IMR-90 (cell line): Measurements from ENCODE around the gene INSM1.

Experiments used
- BHLHE40 ChIP-seq: fragments of 150-350 bp; IDR thresholded peaks from 2 replicates; pipeline ENCODE4 v1.6.1; 2016; ENCODE audit warnings: mild to moderate bottlenecking, low read depth, low read length
- CEBPB ChIP-seq: IDR thresholded peaks from 2 replicates; pipeline ENCODE4 v1.6.1; 2012; ENCODE audit warnings: low read depth, low read length, improper control_type of control experiment
- MAZ ChIP-seq: IDR thresholded peaks from 2 replicates; pipeline ENCODE4 v1.6.1; 2012; ENCODE audit warnings: low read depth, mild to moderate bottlenecking, low read length, improper control_type of control experiment, moderate library complexity, borderline replicate concordance
- MXI1 ChIP-seq: IDR thresholded peaks from 2 replicates; pipeline ENCODE4 v1.6.1; 2012; ENCODE audit warnings: low read depth, mild to moderate bottlenecking, low read length, moderate library complexity, borderline replicate concordance
- NFE2L2 ChIP-seq: fragments of 150-350 bp; IDR thresholded peaks from 2 replicates; pipeline ENCODE4 v1.6.1; 2016; ENCODE audit warnings: low read depth, mild to moderate bottlenecking, low read length
- POLR2A ChIP-seq: IDR thresholded peaks from 2 replicates; pipeline ENCODE4 v1.6.1; 2012; ENCODE audit warnings: mild to moderate bottlenecking, low read depth, low read length
- RAD21 ChIP-seq: IDR thresholded peaks from 2 replicates; pipeline ENCODE4 v1.6.1; 2012; ENCODE audit warnings: low read length, improper control_type of control experiment
- SMC3 ChIP-seq: fragments of 150-350 bp; IDR thresholded peaks from 2 replicates; pipeline ENCODE4 v1.6.1; 2016; ENCODE audit warnings: low read depth, mild to moderate bottlenecking, antibody characterized with exemption, low read length, moderate library complexity
- USF2 ChIP-seq: fragments of 150-350 bp; IDR thresholded peaks from 2 replicates; pipeline ENCODE4 v1.6.1; 2017; ENCODE audit warnings: mild to moderate bottlenecking, antibody characterized with exemption, low read length, low read depth
- TF ChIP-seq, protein P1 (sequence below): conservative IDR thresholded peaks from 2 replicates; pipeline ENCODE4 v1.5.1; 2012; ENCODE audit warnings: mild to moderate bottlenecking, low read depth, low read length, improper control_type of control experiment

DNA sequence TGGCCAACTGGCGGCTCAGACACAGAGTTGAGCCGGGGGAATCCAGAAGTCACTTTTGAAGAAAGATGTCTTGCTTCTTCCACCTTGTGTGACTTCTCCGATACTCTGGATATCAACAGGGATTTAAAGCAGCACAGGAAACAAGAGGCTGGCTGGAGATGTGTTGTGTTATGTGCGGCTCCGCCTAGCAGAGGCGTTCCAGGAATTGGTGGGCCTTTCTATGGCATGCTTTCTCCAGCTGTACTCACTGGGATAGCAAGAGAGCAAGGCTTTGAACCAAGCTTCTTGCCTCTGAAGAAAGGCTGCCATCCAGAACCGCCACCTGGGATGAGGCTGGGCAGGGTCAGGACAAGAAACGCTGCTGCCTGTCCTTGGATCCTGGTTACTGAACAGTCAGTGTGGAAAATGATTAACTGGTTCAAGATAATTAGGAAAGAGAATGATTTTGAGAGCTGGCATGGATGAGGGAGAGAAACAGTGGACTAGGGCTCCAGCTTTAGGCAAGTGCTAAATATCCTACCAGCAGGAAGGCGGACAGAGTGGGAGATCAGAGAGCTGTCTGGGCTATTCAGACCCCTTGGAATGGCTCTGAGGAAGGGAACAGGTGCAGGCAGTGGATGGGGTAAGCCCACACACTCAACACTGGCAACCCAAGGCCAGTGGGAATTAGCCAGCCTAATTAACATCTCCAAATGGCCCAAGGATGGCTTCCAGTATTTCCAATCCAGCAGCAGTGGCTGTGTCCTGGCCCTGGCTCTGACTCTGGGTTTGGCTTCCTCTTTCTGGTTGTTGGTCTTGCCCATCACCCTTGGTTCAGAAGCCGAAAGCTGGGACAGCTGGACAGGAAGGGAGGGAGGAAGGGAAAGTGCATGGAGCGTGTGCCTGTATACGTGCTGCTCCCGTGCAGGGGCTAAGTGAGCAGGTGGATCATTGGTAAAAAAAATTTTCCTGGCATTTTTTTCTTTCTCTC, 31.9 kb downstream of the INSM1 start:
- TF ChIP-seq, protein P1, sequence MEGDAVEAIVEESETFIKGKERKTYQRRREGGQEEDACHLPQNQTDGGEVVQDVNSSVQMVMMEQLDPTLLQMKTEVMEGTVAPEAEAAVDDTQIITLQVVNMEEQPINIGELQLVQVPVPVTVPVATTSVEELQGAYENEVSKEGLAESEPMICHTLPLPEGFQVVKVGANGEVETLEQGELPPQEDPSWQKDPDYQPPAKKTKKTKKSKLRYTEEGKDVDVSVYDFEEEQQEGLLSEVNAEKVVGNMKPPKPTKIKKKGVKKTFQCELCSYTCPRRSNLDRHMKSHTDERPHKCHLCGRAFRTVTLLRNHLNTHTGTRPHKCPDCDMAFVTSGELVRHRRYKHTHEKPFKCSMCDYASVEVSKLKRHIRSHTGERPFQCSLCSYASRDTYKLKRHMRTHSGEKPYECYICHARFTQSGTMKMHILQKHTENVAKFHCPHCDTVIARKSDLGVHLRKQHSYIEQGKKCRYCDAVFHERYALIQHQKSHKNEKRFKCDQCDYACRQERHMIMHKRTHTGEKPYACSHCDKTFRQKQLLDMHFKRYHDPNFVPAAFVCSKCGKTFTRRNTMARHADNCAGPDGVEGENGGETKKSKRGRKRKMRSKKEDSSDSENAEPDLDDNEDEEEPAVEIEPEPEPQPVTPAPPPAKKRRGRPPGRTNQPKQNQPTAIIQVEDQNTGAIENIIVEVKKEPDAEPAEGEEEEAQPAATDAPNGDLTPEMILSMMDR: no peak
- no peak for TF ChIP-seq SMC3
- TF ChIP-seq BHLHE40: no peak
- no peak for TF ChIP-seq POLR2A
- TF ChIP-seq USF2: no peak
- no peak for TF ChIP-seq MXI1
- no peak for TF ChIP-seq RAD21
- TF ChIP-seq NFE2L2: no peak
- TF ChIP-seq MAZ: no peak
- no peak for TF ChIP-seq CEBPB
